Brain microvascular endothelial cell (primary cell): Measurements from ENCODE around the gene DLGAP1.

ENCODE experiments used
- DNase-seq: peaks from one replicate; pipeline ENCODE4 v3.0.0-alpha.2; 2020
- H3K27ac ChIP-seq: fragments of 250-450 bp; sonication (Bioruptor Pico); 2 replicates; pipeline ENCODE4 v1.5.1; 2020; ENCODE audit warnings: mild to moderate bottlenecking, moderate library complexity
- H3K27me3 ChIP-seq: fragments of 250-450 bp; sonication (Bioruptor Pico); replicated peaks from 2 replicates; pipeline ENCODE4 v1.5.1; 2020; ENCODE audit warnings: mild to moderate bottlenecking
- H3K36me3 ChIP-seq: fragments of 250-450 bp; sonication (Bioruptor Pico); replicated peaks from 2 replicates; pipeline ENCODE4 v1.5.1; 2020; ENCODE audit warnings: mild to moderate bottlenecking
- H3K4me3 ChIP-seq: 2 replicates; pipeline ENCODE4 v1.5.1; 2011; ENCODE audit warnings: low read depth, mild to moderate bottlenecking, control low read depth, low read length, moderate library complexity
- CTCF ChIP-seq: IDR thresholded peaks from 2 replicates; pipeline ENCODE4 v1.5.1; 2011; ENCODE audit warnings: low read depth, mild to moderate bottlenecking, moderate library complexity, low read length, control low read depth, inconsistent platforms; ENCODE audit errors: missing control alignments
- in situ Hi-C: cut with HindIII; loops from 2 replicates; pipeline ENCODE4 v1.10.0; 2017; ENCODE audit warnings: low sequenced_read_pairs, low pct_ligation_motif_present

Gene DLGAP1

DNA sequence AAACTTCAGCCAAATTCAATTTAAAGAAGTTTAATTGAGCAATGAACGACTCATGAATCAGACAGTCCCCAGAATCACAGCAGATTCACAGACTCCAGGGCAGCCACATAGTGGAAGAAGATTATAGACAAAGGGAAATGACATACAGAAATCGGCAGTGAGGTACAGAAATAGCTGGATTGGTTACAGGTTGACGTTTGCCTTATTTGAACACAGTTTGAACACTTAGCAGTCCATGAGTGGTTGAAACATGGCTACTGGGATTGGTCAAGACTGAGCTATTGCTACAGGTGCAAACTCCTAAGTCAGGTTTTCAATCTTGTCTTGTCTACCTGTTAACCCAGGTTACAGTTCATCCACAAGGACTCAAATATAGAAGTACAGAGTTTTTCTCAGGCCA, 169.6 kb downstream of the DLGAP1 start:
- no peak for DNase-seq
- H3K4me3 ChIP-seq = no peak overlapping the region
- in situ Hi-C loops = no loop called here
- H3K27ac ChIP-seq = no peak overlapping the region
- H3K36me3 ChIP-seq = no peaks in the 10 kb centered on the region
- H3K27me3 ChIP-seq = no peaks in the 10 kb centered on the region
- no peak for TF ChIP-seq CTCF

DNA sequence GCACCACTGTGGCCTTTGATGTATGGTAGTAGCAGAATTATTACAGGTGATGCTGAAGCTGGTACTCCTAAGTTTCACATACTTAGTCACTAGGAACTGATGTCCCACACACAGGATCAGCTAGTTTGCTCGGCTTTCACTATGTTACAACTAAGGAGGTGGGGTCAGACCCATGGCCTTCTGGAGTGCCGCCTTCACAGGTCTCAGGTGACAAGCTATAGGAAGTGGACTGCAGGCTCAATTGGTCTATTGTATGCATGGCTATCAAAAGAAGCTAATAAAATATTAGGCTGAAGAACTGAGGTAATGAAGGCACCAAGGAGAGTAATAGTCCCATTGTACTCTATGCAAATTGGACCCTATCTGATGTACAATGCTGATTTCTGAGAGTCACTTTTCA, 170.6 kb downstream of the DLGAP1 start:
- TF ChIP-seq CTCF = no peak
- no peak for DNase-seq
- Histone ChIP-seq H3K36me3 (no peaks in the 10 kb centered on the region), H3K27ac (no peak overlapping the region), H3K4me3 (no peak overlapping the region), H3K27me3 (no peaks in the 10 kb centered on the region)
- in situ Hi-C loops = no loop called here

DNA sequence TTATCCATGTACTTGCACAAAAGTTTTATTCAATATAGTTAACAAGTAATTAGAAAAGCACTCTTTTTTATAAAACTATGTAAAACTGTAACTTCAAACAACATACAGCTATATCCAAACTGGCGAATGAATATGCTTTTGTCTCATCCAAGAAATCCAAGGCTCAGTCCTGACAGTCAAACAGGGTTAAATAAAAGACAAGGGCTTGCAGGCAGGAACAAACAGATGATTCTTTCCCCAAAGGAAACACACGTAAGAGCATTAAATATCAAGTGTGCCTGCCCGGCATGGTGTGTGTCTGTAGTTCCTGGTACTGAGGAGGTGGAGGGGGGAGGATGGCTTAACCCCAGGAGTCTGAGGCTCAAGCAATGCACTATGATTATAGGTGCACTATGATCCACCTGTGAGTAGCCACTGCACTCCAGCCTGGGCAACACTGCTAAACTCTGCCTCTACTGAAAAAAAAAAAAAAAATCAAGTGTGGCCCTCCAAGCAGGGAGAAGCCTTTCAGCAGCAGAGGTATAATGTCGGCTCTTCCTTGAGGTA, 171.3 kb downstream of the DLGAP1 start:
- in situ Hi-C loops = no loop called here
- no peaks in the 10 kb centered on the region for H3K27me3 ChIP-seq
- no peak for DNase-seq

GRCh38 chr18:4282954-4283353, 172.2 kb downstream of the DLGAP1 start:
- Histone ChIP-seq H3K27ac (no peak overlapping the region), H3K36me3 (no peaks in the 10 kb centered on the region), H3K27me3 (no peaks in the 10 kb centered on the region), H3K4me3 (no peak overlapping the region)
- in situ Hi-C loops = no loop called here
- TF ChIP-seq CTCF = no peak
- DNase-seq = no peak

More for the DNA sequence above, 171.3 kb downstream of the DLGAP1 start:
- Histone ChIP-seq H3K36me3 (no peaks in the 10 kb centered on the region), H3K27ac (no peak overlapping the region), H3K4me3 (no peak overlapping the region)
- no peak for TF ChIP-seq CTCF

DNA sequence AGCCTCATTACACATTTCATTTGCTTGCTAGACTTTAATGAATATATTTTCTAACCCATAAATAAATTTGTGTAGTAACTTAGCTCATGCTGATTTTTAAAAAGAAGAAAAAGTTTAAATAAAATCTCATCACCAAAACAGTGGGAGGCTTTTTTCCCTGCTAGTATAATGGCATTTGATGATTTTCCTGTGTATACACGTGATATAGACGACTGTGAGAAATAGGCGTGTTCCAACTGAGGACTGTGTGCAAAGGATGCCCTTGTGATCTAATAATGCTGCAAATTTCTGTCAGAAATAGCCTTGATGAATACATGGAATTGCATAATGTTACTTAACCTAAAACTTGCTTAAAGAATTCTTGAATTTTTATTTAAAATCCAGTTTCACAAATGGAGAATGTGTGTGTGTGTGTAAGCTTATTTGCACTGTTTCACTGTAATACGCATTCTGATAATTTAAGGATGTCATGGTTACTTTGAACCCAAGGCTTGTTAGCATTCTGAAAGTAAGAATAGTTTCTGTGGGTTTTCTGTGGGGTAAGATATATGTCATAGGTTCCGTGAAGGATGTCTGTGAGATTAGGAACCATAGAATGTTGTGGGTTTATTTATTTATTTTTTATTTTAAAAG, 178.0 kb downstream of the DLGAP1 start:
- no peak for TF ChIP-seq CTCF
- Histone ChIP-seq H3K27ac (no peak overlapping the region), H3K27me3 (no peaks in the 10 kb centered on the region), H3K36me3 (no peaks in the 10 kb centered on the region), H3K4me3 (no peak overlapping the region)
- in situ Hi-C loops = no loop called here
- DNase-seq = no peak

DNA sequence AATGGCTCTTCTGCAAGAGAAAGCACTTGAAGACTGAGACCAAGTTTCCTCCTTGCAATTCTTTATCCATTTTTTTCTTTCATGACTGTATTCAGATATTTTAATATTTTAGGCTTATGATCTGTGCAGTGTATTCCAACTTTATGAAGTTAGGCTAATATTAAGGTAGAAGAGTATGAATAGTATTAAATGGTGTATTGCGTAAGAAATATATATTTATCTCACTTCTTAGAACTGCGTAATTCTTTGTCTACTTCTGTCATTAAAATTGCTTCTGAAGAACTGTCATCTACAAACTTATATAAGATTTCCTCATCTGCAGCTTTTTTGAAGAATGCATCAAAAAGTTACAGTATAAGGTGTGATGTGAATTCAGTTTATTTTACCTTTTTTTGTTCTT, 183.2 kb downstream of the DLGAP1 start:
- no peaks in the 10 kb centered on the region for H3K27me3 ChIP-seq
- TF ChIP-seq CTCF = no peak
- in situ Hi-C loops = no loop called here
- DNase-seq = no peak
- H3K27ac ChIP-seq = no peak overlapping the region
- no peak overlapping the region for H3K4me3 ChIP-seq
- no peaks in the 10 kb centered on the region for H3K36me3 ChIP-seq
